ENCODE measurements around the gene KIF6.
A peak's percentile ranks its signal among the peaks of the same experiment; 100 is the strongest.
"Not testable (repeated sequence)": the region's sequence is repeated elsewhere in the genome, so short reads cannot be mapped to it uniquely, and the experiment has no call there.

The KIF6 gene

GRCh38 chr6:39302669-39303424 is 422.4 kb downstream of the KIF6 start:
- DNase-seq: peak; percentile 90

- no peak for DNase-seq
Measured at GRCh38 chr6:39302011-39302410, 423.2 kb downstream of the KIF6 start.

GRCh38 chr6:39301606-39302005 is 423.6 kb downstream of the KIF6 start:
- DNase-seq: no peak

- DNase-seq: no peak
Measured at GRCh38 chr6:39300739-39301138, 424.5 kb downstream of the KIF6 start.

GRCh38 chr6:39298061-39298460 is 427.1 kb downstream of the KIF6 start:
- DNase-seq: no peak

- DNase-seq: no peak
Measured at GRCh38 chr6:39296745-39297640, 428.2 kb downstream of the KIF6 start.

GRCh38 chr6:39295611-39296011 is 429.6 kb downstream of the KIF6 start:
- DNase-seq: no peak

GRCh38 chr6:39294899-39295298 is 430.3 kb downstream of the KIF6 start:
- DNase-seq: no peak

- DNase-seq: no peak
Measured at GRCh38 chr6:39294133-39294532, 431.1 kb downstream of the KIF6 start.

- no peak for DNase-seq
Measured at GRCh38 chr6:39292637-39293036, 432.6 kb downstream of the KIF6 start.

- peak; percentile 11 for DNase-seq
Measured at GRCh38 chr6:39289490-39289889, 435.7 kb downstream of the KIF6 start.

- DNase-seq: no peak
Measured at GRCh38 chr6:39287601-39288000, 437.6 kb downstream of the KIF6 start.

- not testable (repeated sequence) for DNase-seq
Measured at GRCh38 chr6:39286596-39286995, 438.6 kb downstream of the KIF6 start.

GRCh38 chr6:39282774-39283173 is 442.4 kb downstream of the KIF6 start:
- DNase-seq: no peak

- DNase-seq: no peak
Measured at GRCh38 chr6:39281312-39281980, 443.8 kb downstream of the KIF6 start.

- no peak for DNase-seq
Measured at GRCh38 chr6:39280247-39280731, 444.9 kb downstream of the KIF6 start.

Data from activated CD4-positive, alpha-beta T cell treated with anti-CD3 and anti-CD28 coated beads, Interleukin-2, Interleukin-6, amounts not matched to agents 100 ng/mL and 50 ng/mL, durations not matched to agents 16 hours and 8 hours (primary cell).